ENCODE results near the gene KCNH1. TPM values are rescaled to one million over a fixed set of nuclear protein-coding genes. Genes with fewer than 3 reads are reported as not detected.

Gene KCNH1
- total RNA-seq, 1 donor from 2014 or later = 15.5 TPM

DNA sequence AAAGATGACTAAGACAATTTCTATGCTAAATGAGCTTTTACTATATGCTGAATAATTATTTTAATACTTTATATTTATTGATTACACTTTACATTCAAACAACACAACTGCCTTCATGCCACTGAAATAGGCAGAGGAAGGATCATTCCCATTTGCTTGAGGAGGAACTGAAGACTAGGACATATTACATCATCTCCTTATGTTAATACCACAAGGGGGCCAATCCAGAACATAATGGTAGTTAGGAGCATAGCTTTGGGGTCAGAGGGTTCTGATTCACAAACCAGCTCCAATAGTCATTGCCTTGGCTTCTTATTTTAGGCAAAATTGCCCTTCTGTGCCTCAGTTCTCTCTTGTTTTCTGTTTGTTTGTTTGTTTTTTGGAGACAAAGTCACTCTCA lies 306.5 kb downstream of the KCNH1 start:
- Histone ChIP-seq H3K4me2 (ENCODE audit: low read length) (no peak overlapping the region), H3K4me1 (ENCODE audit: insufficient read depth, low read length) (no peaks in the 10 kb centered on the region), H3K36me3 (ENCODE audit: insufficient read depth, low read length) (no peaks in the 10 kb centered on the region), H3K4me3 (ENCODE audit: insufficient read depth, low read depth, low read length) (no peak overlapping the region), H3K9me3 (ENCODE audit: insufficient read depth, low read depth, low read length) (no peaks in the 10 kb centered on the region), H2AFZ (ENCODE audit: low read depth, low read length) (no peak overlapping the region), H3K79me2 (ENCODE audit: insufficient read depth, low read length) (no peaks in the 10 kb centered on the region), H3K27ac (ENCODE audit: low read depth, low read length) (no peak overlapping the region), H3K9ac (ENCODE audit: low read length) (no peak overlapping the region), H4K20me1 (ENCODE audit: insufficient read depth, low read length) (no peaks in the 10 kb centered on the region), H3K27me3 (ENCODE audit: insufficient read depth, low read length) (no peaks in the 10 kb centered on the region)
- DNase-seq (ENCODE audit: low read depth) (no peak), FAIRE-seq (no peak)
- no peaks in the 10 kb centered on the region for H3K36me3 Mint-ChIP-seq (ENCODE audit: low read depth, unreplicated experiment)
- no peak overlapping the region for H3K4me3 Mint-ChIP-seq (ENCODE audit: unreplicated experiment)
- H3K27me3 Mint-ChIP-seq (ENCODE audit: low read depth, unreplicated experiment) = no peaks in the 10 kb centered on the region
- peaks cover 25% of the 10 kb centered on the region for H3K4me1 Mint-ChIP-seq (ENCODE audit: low read depth, unreplicated experiment)
- TF ChIP-seq EZH2 (IDR thresholded peaks at IDR 0.05; ENCODE audit: insufficient read depth, low read length) = no peak
- TF ChIP-seq, protein P1, sequence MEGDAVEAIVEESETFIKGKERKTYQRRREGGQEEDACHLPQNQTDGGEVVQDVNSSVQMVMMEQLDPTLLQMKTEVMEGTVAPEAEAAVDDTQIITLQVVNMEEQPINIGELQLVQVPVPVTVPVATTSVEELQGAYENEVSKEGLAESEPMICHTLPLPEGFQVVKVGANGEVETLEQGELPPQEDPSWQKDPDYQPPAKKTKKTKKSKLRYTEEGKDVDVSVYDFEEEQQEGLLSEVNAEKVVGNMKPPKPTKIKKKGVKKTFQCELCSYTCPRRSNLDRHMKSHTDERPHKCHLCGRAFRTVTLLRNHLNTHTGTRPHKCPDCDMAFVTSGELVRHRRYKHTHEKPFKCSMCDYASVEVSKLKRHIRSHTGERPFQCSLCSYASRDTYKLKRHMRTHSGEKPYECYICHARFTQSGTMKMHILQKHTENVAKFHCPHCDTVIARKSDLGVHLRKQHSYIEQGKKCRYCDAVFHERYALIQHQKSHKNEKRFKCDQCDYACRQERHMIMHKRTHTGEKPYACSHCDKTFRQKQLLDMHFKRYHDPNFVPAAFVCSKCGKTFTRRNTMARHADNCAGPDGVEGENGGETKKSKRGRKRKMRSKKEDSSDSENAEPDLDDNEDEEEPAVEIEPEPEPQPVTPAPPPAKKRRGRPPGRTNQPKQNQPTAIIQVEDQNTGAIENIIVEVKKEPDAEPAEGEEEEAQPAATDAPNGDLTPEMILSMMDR (IDR thresholded peaks at IDR 0.05; ENCODE audit: insufficient read depth, low read depth, low read length) = no peak
- no peak overlapping the region for H3K27ac Mint-ChIP-seq (ENCODE audit: unreplicated experiment)
- peaks cover 2% of the 10 kb centered on the region for H3K9me3 Mint-ChIP-seq (ENCODE audit: unreplicated experiment)

DNA sequence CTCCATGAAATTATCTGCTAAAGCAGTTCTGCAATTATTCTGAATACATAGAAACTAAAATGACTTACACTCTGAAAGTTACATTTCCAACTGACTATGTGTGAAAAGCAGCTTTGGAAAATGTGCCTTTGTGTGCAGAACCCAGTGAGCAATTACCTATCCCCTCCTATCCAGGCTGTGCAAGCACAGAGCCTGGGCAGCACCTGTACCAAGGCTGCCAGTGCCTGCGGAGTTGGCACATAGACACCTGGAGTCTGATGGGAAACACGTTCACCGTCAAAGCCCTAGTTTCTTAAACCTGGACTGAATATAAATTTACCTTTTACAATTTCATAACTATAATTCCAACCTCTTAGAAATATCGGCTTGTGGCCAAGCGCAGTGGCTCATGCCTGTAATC lies 307.3 kb downstream of the KCNH1 start:
- Mint-ChIP-seq H3K36me3 (ENCODE audit: low read depth, unreplicated experiment) (no peaks in the 10 kb centered on the region), H3K27me3 (ENCODE audit: low read depth, unreplicated experiment) (no peaks in the 10 kb centered on the region), H3K4me3 (ENCODE audit: unreplicated experiment) (no peak overlapping the region), H3K4me1 (ENCODE audit: low read depth, unreplicated experiment) (peaks cover 25% of the 10 kb centered on the region), H3K9me3 (ENCODE audit: unreplicated experiment) (peaks cover 2% of the 10 kb centered on the region), H3K27ac (ENCODE audit: unreplicated experiment) (no peak overlapping the region)
- H3K4me2 ChIP-seq (ENCODE audit: low read length) = no peak overlapping the region
- H4K20me1 ChIP-seq (ENCODE audit: insufficient read depth, low read length) = no peaks in the 10 kb centered on the region
- no peak overlapping the region for H2AFZ ChIP-seq (ENCODE audit: low read depth, low read length)
- no peaks in the 10 kb centered on the region for H3K79me2 ChIP-seq (ENCODE audit: insufficient read depth, low read length)
- no peak overlapping the region for H3K4me3 ChIP-seq (ENCODE audit: insufficient read depth, low read depth, low read length)
- no peaks in the 10 kb centered on the region for H3K9me3 ChIP-seq (ENCODE audit: insufficient read depth, low read depth, low read length)
- no peaks in the 10 kb centered on the region for H3K36me3 ChIP-seq (ENCODE audit: insufficient read depth, low read length)
- no peak overlapping the region for H3K9ac ChIP-seq (ENCODE audit: low read length)
- TF ChIP-seq, protein P1 (IDR thresholded peaks at IDR 0.05; ENCODE audit: insufficient read depth, low read depth, low read length) = no peak
- TF ChIP-seq EZH2 (IDR thresholded peaks at IDR 0.05; ENCODE audit: insufficient read depth, low read length) = no peak
- DNase-seq (ENCODE audit: low read depth) = no peak
- H3K4me1 ChIP-seq (ENCODE audit: insufficient read depth, low read length) = no peaks in the 10 kb centered on the region
- no peak overlapping the region for H3K27ac ChIP-seq (ENCODE audit: low read depth, low read length)
- no peaks in the 10 kb centered on the region for H3K27me3 ChIP-seq (ENCODE audit: insufficient read depth, low read length)
- no peak for FAIRE-seq

DNA sequence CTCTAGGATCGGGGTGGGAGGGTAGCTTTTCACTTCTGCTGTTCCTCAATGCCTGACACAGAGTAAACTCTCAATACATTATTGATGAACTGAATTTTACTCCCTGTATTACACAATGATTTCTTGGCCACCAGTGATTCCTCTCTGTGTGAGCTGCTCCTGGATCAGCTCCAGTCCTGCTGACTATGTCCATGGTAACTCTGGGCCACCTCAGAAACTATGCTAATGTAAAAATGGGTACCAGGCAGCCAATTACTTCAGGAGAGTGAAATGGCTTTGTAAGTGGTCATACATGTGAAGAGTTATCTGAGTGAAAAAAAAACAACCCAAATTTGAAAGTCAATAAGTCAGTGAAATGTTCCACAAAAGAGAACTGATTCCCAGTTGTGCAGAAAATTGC lies 311.0 kb downstream of the KCNH1 start:
- Mint-ChIP-seq H3K27me3 (ENCODE audit: low read depth, unreplicated experiment) (peaks cover 3% of the 10 kb centered on the region), H3K27ac (ENCODE audit: unreplicated experiment) (no peak overlapping the region), H3K36me3 (ENCODE audit: low read depth, unreplicated experiment) (peaks cover 3% of the 10 kb centered on the region), H3K9me3 (ENCODE audit: unreplicated experiment) (peaks cover 4% of the 10 kb centered on the region), H3K4me1 (ENCODE audit: low read depth, unreplicated experiment) (no peaks in the 10 kb centered on the region), H3K4me3 (ENCODE audit: unreplicated experiment) (no peak overlapping the region)
- H2AFZ ChIP-seq (ENCODE audit: low read depth, low read length) = no peak overlapping the region
- no peak overlapping the region for H3K27ac ChIP-seq (ENCODE audit: low read depth, low read length)
- TF ChIP-seq, protein P1 (IDR thresholded peaks at IDR 0.05; ENCODE audit: insufficient read depth, low read depth, low read length) = no peak
- TF ChIP-seq EZH2 (IDR thresholded peaks at IDR 0.05; ENCODE audit: insufficient read depth, low read length) = no peak
- no peaks in the 10 kb centered on the region for H3K27me3 ChIP-seq (ENCODE audit: insufficient read depth, low read length)
- FAIRE-seq (no peak), DNase-seq (ENCODE audit: low read depth) (no peak)
- H3K4me2 ChIP-seq (ENCODE audit: low read length) = no peak overlapping the region
- H3K9me3 ChIP-seq (ENCODE audit: insufficient read depth, low read depth, low read length) = no peaks in the 10 kb centered on the region
- no peaks in the 10 kb centered on the region for H4K20me1 ChIP-seq (ENCODE audit: insufficient read depth, low read length)
- no peaks in the 10 kb centered on the region for H3K4me1 ChIP-seq (ENCODE audit: insufficient read depth, low read length)
- H3K79me2 ChIP-seq (ENCODE audit: insufficient read depth, low read length) = no peaks in the 10 kb centered on the region
- no peak overlapping the region for H3K9ac ChIP-seq (ENCODE audit: low read length)
- no peak overlapping the region for H3K4me3 ChIP-seq (ENCODE audit: insufficient read depth, low read depth, low read length)
- H3K36me3 ChIP-seq (ENCODE audit: insufficient read depth, low read length) = no peaks in the 10 kb centered on the region

Measured in astrocyte (in vitro differentiated cells and primary cell).